Ammon's horn (tissue), 1 donor: ENCODE results near the gene E2F3.

Experiments used
- DNase-seq: peaks from one replicate; pipeline ENCODE4 v3.0.0-alpha.2; 2016; ENCODE audit warnings: low spot score

The E2F3 gene

DNA sequence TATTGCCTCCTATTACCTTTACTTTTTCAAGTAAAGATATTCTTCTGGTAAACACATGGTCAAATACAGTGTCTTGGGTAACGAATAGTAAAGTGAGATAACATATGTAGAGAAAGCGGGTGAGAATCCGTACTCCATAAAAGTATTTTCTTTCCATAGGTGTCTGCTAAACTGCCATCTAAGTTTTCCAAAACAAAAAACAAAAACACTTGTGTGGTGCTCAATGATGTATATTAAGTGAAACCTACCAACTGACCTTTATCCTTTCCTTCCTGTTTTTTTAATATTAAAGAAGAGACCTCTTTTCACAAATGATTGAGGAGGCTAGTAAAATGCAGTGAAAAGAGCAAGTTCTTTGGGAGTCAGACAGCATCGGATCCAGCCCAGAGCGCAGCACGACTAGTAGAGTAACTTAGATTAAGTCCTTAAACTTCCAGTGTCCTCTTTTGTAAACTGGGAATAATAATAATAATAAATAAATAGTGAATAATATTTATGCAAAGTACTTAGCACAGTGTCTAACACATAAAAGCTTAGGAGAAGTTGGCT is 132.1 kb downstream of the E2F3 start:
- DNase-seq = no peak

DNA sequence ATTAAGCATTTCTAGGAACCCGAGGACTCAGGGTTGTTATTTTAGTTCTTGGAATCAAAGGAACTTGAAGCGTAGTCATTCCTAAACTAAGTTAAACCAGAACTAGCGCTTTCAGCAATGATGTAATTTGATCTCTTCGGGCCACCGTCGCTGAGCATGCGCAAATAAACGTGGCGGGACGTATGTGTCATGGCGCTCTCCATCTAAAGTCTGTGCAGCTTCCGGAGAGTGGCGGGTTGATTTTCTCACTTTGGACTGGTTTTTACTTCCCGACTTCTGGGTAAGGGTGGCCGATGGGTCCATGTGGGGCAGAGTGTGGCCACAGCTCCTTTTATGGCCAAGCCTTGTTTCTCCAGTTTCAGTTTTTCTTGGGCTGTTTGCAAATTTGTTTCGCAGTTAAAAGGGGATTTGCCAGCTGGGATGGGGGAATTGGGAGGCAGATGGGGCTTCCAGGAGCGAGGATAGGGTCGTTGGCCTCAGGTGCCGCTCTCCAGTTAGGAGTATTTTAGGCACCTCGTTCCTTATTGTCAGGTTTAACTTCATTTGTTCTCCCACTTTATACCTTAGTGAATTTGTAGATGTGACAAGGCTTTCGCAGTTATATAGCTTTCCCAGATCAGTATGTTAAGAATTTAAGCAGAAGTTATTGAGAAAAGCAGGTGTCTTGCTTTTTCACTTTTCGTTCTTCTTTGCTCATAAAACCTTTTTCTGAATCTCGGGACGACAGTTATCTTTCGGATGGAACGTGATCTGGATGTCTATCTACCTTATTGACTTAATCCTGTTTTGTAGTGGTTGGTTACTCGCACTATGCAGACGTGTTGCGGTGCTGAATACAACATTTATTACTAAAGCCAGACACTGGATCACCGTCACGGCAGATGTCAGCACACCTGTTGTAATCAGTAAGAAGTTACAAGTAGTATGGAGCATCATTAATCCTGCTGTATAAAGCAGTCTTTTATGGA is 132.9 kb downstream of the E2F3 start, which contains the start of gene CDKAL1:
Gene CDKAL1, plus strand, starts transcription at position 163 of the 968 bp plus-strand sequence. CDS start 11,894 bp downstream, outside the sequence.
- DNase-seq = peak; percentile 93

DNA sequence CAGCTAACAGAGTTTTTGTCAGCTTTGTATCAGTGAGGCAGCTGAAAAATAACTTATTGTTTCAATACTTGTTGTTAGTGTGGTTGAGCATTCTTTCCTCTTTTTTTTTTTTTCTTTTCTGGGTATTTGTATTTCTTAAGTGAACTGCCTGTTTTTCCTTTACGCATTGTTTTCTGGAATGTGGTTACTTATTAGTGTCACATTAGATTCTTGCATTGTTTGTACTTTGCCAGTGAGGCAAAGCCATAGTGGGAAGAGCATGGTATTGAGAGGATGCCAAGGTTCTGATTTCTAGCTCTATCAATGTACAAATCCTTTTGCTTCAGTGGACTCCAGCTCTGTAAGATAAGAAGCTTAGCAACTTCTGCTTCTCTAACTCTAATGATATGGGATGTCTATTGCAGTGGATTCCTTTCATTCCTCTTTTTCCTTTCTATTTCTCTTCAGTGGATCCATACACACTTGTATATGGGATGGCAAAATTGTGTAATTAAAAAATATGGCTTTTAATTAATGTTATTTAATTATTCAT is 136.5 kb downstream of the E2F3 start:
- no peak for DNase-seq

- no peak for DNase-seq
Observed at GRCh38 chr6:20538907-20539306, 137.2 kb downstream of the E2F3 start.

GRCh38 chr6:20539387-20539786 is 137.7 kb downstream of the E2F3 start:
- no peak for DNase-seq

DNA sequence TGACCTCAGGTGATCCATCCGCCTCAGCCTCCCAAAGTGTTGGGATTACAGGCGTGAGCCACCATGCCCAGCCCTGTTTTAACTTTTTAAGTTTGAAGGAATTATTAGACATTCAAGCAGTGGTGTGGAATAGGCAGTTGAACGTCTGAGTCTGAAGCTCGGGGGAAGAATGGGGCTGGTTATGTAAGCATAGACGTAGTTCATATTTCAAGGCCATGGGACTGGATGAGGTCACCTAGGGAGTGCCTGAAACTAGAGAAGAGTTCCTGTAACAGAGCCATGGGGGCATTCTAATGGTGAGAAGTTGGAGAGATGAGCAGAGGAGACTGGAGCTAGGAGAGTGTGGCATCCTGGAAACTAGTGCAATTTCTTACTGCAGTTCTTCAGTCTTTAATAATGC is 139.0 kb downstream of the E2F3 start:
- DNase-seq = no peak

GRCh38 chr6:20541382-20541781 is 139.7 kb downstream of the E2F3 start:
- DNase-seq = no peak

GRCh38 chr6:20542927-20543602 is 141.4 kb downstream of the E2F3 start:
- DNase-seq = no peak
